Gastroesophageal sphincter (tissue), 3 donors: ENCODE results near the gene CSF2RB.

Experiments used
- CTCF ChIP-seq, 4 experiments: fragments of 200-600 bp in 2 of 4; fragments of 450-650 bp in 2 of 4; sonication (generic) in 1 of 4; IDR thresholded peaks; one replicate each; pipeline ENCODE4 v1.5.1; 2017 to 2019; ENCODE audit warnings: antibody characterized with exemption in 4 of 4, mild to moderate bottlenecking in 2 of 4, moderate library complexity in 2 of 4
- EP300 ChIP-seq: sonication (generic); formaldehyde crosslinking; IDR thresholded peaks from one replicate; pipeline ENCODE4 v1.6.1; 2017; ENCODE audit warnings: antibody characterized with exemption, mild to moderate bottlenecking
- POLR2A ChIP-seq, 2 donors: fragments of 450-650 bp; IDR thresholded peaks; one replicate each; pipeline ENCODE4 v1.6.1; 2017; ENCODE audit warnings: antibody characterized with exemption in 2 of 2, mild to moderate bottlenecking in 2 of 2, moderate library complexity in 1 of 2
- POLR2AphosphoS5 ChIP-seq: sonication (generic); formaldehyde crosslinking; IDR thresholded peaks from one replicate; pipeline ENCODE4 v1.6.1; 2017; ENCODE audit warnings: antibody characterized with exemption

- TF ChIP-seq CTCF (IDR thresholded peaks at IDR 0.05) = no peak
- no peak for TF ChIP-seq POLR2AphosphoS5
- no peak for TF ChIP-seq POLR2A (IDR thresholded peaks at IDR 0.05)
- no peak for TF ChIP-seq EP300
Measured at GRCh38 chr22:36933629-36934417, 20.4 kb downstream of the CSF2RB start.
